NCI-H2029 treated with DMSO at 0.1 percent for 48 hours (cell line): ENCODE results near the gene MACROD2.
"Not testable (repeated sequence)": the region's sequence is repeated elsewhere in the genome, so short reads cannot be mapped to it uniquely, and the experiment has no call there.

ENCODE experiments used
- DNase-seq: peaks from one replicate; lab custom pipeline; 2025; lab: John Stamatoyannopoulos, UW

The MACROD2 gene

DNA sequence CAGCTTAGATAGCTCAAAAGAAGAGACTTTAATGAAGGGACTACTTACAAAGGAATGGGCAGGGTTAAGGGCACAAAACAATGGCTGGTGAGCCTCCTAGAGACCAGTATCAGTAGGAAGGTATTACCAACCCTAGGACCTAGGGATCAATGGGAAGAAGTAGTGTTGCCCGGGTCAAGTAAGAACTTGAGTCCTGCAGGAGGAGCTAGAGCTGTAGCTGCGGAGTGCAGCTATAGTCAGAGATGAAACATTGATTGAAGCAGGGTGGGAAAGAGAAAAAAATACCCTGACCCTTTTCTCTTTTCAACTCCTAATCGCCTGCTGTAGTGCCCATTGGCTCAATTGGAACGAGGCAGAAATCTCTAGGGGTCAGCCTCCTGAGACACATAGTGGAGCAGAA lies 198.1 kb downstream of the MACROD2 start:
- no peak for DNase-seq

DNA sequence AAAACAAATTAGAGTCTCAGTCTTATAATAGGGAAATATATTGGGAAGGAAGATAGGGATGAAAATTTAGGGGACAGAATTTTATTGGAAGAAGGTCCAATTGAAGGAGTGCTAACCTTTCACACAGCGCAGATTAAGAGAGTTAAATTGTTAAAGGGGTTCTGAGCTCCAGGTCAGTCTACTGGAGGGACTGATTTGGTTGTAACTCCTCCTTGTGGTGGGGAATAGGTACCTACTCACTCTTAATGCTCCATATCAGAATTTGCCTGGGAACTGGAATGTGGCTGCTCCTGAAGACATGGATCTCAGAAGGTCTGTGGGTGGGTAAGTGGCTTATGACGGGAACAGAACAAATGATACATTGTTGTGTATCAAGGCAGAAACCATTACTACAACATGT lies 198.6 kb downstream of the MACROD2 start:
- DNase-seq = no peak

DNA sequence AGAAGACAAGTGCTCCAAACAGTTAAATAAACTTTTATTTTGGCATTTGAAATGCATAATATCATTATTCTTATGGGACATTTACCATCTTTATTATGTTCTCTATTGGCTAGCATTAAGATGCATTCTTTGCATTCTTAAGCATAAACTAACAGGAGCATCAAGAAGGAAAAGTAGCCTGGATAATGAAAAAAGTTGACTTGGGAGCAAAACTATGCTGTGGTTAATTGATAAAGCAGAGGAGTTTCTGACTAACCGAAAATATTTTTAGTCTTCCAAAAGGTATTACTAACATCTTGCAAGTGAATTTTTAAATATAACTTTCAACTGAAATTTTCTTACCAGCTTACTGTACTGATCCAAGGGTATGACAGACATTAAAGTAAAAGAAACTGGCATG lies 201.8 kb downstream of the MACROD2 start:
- no peak for DNase-seq

DNA sequence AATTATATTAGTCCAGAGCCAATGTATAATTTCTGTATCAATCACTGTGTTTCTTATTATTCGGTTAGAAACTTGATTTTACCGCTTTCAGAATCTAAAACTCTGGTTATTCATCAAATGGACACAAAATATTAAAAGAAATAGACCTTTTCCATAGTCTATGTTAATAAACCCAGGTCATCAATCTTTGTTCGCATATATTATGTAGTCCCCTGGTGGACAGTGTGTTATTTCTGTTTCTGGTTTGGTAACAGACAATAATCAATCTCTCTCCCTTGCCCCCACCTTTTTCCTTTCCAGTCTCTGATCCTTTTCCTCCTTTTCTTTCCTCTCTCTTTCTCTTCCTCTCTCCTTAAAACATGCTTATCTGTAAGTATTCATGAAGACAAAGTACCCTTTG lies 203.1 kb downstream of the MACROD2 start:
- no peak for DNase-seq

DNA sequence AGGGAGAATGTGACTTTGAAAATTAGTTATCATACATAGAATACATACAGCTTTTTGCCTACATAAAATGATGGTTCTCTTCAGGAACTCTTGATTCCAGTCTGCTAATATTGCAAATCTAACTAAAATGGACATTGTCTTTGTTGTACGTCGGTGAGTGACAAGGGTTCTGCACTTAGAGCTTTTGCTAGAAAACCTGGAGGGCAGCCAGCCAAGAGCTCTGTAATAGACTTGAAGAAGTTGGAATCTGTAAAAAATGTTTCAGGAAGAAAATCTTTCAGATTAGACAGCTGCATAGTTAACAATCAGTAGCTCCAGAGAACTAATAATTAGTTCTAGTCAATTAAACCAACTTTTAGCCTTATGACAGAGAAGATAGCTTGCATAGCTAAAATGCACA lies 203.8 kb downstream of the MACROD2 start:
- DNase-seq = no peak

DNA sequence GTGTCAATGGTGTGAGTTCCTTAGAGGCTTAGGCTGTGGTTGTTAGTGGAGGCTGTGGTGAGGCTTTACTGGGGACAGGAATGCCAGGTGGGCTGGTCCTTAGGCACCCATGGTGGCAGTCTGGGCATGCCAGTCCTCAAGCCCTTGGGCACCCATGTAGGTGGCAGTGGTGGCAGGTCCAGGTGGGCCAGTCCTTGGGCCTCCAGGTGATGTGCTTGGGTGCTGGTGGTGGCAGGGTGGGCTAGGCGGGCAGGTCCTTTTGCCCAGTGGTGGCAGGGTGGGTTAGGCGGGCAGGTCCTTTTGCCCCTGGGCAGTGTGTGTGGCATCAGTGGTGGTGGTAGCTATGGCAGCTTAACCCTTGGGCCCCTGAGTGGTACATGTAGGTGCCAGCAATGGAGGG lies 208.3 kb downstream of the MACROD2 start:
- no peak for DNase-seq

DNA sequence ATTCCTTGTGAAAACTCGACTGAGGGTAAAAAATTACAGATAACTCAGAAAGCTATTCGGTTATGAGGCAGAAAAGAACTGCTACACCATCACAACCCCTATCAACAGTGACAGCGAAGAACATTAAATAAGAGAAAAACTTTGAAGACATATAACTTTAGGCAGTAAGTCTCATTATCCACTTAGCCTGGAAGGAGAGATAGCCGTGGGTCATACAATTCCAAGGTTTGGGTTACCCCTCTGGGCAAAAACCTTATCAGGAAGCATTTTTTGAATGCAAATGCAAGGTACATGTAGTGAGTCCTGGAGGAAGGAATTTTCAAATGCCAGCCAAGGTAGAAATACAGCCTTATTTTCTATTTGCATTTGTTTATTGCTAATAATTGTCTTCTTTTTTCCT lies 212.3 kb downstream of the MACROD2 start:
- DNase-seq = no peak

DNA sequence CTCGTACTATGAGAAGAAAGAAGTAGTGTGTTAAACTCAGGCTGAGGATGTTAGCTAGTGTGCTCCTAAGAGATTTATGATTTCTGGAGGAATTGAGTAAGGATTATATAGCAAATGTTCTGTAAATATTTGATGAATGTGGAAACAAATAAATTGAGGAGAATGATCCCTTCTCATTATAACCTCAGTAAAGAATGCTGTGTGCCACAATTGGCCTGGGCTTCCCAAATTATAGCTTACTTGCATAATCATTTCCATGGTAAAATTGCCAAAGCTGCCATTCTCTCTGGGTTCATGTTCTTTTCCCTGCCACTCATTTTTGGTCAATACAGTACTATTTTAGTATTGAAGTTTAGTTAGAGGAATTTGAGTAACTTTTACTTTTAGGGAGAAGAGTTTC lies 213.6 kb downstream of the MACROD2 start:
- DNase-seq = no peak

DNA sequence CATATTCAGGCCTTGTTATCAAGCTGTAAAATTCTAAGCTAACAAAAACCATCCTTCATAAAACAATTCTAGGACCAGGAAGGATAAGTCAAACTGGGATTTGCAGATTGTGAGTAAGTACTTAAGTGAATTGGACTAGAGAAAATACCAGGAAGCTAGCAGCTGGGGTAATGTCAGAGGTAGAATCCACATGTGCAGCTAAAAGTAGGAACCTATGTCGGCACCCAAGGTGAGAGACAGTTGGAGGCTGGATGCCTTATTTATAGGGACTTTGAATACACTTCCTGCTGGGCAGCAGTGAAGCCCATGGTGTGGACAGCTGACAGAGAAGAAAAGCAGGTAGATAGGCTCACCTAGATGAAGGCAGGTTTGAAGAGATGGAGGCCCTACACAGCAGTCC lies 214.8 kb downstream of the MACROD2 start:
- no peak for DNase-seq

DNA sequence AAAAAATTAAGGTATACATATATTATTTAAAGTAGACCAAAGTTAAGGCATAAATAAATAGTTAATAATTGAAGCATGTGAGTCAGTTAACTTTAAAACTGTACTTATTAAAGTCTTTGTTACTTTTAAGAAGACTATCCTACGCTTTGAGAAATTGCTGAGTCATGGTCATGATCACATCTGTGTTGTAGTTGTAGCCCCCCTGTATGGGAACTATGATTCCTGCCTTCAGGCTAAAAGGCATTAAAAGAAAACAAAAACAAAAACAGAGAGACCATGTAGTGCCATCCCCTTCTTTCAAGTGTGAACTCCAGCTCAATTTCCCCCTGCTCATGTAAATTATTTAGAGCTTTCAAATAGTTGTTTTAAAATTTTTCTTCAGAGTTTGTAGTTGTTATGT lies 218.7 kb downstream of the MACROD2 start:
- no peak for DNase-seq

DNA sequence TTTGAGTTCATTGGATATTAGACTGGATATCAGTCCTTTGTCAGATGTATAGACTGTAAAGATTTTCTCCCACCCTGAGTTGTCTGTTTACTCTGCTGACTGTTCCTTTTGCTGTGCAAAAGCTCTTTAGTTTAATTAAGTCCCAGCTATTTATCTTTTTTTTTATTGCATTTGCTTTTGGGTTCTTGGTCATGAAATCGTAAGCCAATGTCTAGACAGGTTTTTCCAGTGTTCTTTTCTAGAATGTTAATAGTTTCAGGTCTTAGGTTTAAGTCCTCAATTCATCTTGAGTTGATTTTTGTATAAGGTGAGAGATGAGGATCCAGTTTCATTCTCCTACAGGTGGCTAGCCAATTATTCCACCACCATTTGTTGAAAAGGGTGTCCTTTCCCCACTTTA lies 220.6 kb downstream of the MACROD2 start:
- not testable (repeated sequence) for DNase-seq

DNA sequence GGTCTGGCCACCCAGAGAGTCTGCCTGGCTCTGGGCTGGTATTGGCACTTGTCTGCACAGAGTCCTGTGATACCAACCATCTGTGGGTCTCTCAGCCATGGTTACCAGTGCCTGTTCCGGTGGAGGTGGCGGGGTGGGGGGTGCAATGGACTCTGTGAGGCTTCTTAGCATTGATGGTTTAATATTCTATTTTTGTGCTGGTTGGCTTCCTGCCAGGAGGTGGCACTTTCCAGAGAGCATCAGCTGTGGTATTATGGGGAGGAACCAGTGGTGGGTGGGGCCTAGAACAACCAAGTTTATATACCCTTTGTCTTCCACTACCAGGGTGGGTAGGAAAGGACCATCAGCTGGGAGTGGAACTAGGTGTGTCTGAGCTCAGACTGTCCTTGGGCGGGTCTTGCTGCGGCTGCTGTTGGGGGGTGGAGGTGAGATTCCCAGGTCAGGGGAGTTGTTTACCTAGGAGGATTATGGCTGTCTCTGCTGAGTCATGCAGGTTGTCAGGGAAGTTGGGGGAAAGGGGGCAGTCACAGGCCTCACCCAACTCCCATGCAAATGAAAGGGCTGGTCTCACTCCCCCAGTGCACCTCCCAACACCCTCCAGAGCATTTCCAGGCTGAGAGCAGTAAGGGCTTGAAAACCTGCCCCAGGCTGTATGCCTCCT lies 224.6 kb downstream of the MACROD2 start:
- DNase-seq = no peak

DNA sequence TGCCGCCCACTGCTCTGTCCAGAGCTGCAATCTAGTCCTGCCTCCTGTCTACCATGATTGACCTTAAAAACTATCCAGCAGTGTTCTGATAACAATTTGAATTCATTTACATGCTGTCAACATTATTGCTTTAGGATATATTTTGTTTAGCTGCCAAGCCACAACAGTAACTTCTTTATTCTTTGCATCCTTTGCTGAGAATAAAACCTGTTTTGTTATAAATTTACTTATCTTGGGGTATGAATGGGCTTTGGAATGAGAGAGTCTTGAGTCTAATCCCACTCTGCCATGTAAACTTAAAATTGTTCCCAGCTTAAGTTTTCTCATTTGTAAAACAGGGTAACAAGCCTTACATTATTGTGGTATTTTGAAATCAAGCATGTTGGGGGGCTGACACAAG lies 225.7 kb downstream of the MACROD2 start:
- no peak for DNase-seq

DNA sequence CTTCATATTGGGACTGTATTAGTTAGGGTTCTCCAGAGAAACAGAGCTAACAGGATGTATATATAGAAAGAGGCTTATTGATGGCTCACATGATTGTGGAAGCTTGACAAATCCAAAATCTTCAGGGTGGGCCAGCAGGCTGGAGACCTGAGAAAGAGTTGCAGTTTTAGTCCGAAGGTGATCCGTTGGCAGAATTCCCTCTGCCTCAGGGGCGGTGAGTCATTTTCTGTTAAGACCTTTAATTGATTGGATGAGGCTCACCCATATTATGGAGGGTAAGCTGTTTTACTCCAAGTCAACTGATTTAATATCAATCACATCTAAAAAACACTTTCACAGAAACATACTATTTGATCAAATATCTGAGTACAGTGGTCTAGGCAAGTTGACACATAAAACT lies 228.5 kb downstream of the MACROD2 start:
- DNase-seq = no peak

DNA sequence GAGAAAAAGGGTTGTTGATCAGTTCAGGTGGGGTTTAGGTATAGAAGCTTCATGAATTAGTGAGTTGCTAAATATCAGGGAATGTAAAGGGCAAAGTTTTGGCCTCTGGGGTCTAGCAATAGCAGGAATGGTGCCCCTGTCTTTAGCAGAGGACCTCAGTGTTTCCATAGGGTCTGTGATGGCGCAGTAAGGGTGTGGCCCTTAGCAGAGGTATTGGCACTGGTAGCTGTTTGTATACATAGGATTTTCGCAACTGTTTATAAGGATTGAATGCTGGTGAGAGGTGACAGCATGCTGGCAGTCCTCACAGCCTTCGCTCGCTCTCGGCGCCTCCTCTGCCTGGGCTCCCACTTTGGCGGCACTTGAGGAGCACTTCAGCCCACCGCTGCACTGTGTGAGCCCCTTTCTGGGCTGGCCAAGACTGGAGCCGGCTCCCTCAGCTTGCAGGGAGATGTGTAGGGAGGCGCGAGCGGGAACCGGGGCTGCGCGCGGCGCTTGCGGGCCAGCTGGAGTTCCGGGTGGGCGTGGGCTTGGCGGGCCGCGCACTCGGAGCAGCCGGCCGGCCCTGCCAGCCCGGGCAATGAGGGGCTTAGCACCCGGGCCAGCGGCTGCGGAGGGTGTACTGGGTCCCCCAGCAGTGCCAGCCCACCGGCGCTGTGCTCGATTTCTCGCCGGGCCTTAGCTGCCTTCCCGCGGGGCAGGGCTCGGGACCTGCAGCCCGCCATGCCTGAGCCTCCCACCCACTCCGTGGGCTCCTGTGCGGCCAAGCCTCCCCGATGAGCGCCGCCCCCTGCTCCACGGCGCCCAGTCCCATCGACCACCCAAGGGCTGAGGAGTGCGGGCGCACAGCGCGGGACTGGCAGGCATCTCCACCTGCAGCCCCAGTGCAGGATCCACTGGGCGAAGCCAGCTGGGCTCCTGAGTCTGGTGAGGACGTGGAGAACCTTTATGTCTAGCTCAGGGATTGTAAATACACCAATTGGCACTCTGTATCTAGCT lies 231.0 kb downstream of the MACROD2 start:
- DNase-seq = not testable (repeated sequence)

DNA sequence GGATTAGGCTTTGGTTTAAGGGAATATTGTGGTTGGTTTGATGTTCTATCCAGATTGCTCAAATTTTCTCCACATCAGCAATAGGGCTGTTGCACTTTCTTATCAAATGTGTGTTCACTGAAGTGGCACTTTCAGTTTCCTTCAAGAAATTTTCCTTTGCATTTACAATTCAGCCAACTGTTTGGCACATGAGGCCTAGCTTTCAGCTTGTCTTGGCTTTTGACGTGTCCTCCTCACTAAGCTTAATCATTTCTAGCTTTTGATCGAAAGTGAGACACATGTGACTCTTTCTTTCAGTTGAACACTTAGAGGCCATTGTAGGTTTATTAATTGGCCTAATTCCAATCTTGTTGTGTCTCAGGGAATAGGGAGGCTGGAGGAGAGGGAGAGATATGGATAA lies 237.3 kb downstream of the MACROD2 start:
- no peak for DNase-seq

DNA sequence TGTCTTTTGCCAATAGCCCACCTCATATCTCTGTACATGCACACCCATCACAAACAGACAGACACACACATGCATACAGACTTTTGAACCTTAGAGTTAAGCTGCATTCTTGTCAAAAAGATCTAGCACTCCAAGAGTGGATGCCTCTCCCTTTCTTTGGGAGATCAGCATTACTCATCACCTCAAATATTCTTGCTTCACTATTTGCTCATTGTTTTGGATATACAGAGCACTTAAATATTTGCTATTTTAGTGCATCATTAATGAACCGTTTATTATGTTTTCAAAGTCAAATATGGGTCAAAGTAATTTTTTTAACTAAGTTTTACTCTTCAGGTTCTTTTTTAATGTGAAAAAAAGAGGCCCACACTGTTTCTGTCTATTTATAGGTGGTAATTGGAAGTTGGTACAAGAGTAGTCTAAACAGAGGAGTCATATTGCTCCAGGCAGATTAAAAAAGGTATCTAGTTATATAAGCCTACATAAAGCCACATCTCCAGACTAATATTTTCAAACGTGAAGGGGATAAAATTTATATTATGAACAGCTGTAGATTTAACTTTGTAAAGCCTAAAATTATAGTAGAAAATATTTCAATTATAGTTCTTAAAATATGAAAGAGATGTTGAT lies 239.5 kb downstream of the MACROD2 start:
- DNase-seq = no peak

DNA sequence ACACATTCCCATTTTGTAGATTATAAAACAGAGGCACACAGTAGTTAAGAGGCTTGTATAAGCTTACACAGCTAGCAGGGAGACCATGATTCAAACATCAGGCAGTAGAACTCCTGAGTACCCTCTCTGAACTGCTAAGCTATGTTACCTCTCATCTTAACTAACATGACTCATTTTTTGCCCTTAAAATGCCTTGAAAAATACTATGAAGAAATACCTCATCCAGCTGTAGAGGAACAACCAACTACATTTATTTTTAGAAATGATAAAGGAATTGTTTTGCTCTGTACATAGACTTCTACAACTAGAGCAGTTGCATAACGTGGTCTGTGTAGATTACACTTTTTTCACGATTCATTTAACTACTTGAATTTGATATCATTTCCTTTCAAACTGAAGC lies 240.0 kb downstream of the MACROD2 start:
- no peak for DNase-seq

DNA sequence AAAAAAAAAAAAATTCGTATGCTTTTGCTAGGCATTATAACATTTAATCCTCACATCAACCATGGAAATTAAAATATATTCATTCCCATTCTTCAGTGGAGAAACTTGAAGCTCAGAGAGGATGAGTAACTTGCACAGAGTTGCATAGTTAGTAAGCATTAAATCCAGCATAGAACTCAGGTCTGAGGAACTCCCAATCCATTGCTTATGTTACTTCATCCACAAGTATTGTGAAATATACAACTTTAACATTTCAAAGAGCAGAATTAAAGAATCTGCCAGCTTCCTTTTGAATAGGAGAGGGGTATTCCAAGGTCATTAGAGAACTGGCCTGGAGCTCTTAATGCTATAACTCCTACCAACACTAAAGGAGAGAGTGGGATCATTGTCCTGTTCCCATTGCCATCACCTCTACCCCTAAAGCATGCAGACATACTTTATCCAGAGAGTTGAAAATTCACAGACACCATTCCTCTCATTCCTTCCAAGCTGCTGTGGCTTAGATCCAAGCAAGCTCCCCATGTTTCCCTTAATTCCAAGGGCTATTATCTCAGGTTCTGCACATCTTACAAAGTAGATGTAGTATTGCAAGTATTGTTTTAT lies 250.2 kb downstream of the MACROD2 start:
- no peak for DNase-seq

DNA sequence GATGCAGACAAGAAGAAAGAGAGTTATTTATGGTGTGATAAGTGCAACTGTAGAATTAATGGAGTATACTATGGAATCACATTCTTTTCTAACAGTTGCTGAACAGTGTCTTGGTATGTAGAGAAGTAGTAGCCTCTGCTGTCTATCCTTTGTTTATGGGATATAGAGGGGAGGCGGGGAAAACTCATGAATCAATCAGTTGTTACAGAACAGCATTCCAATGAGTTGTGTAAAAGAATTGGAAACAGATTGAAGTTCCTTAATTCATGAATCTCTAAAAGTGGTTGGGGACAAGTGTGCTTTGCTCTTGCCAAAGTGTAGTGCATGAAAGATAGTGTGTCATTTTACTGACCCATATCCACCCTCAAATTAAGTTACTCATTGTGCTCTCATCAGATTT lies 264.4 kb downstream of the MACROD2 start:
- no peak for DNase-seq

DNA sequence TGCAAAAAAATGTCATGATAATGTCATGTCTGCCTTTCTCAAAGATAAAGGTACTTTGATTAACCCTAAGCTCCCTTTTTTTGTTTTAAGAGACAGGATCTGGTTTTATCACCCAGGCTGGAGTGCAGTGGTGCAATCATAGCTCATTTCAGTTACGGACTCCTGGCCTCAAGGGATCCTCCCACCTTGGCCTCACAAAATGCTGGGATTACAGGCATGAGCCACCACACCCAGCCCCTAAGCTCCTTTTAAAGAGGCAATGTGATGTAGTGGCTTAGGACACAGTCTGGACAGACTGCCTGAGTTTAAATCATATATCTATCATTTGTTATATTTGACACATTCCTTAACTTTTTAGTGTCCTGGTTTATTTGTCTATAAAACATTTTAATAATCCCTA lies 265.1 kb downstream of the MACROD2 start:
- DNase-seq = no peak

DNA sequence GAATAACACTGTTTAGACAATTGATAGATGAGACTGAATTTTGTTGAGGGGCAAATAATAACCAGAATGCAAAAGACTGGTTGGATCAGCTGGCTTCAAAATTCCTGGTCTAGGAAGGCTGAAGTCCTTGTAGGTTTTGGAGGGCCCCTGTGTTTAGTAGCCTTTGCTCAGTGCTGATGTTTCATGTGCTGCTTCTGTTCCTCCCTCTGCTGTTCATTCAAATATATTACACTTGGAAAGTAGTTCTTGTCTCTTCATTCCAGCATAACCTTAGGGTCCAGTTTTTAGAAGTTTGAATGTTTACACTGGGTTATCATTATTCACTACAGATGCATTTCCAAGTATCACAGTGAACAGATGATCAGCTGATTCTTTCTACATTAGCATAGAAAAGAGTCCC lies 269.6 kb downstream of the MACROD2 start:
- no peak for DNase-seq

DNA sequence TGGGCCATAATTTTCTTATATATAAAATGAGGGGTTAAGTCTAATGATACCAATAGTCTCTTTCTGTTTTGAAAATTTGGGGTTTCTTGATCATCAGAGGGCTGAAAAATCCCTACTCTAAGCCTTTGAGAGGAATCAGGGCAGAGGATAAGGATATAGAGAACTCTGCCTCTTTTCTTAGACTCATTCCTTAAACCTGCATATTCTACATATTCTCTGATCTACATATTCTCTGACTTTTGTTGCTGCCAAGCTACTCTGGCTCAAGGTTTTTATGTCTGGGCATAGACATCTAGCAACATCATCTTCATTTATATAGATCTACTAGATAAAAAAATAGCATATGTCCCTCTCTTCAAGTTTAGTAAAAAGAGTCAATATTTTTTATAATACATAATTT lies 270.9 kb downstream of the MACROD2 start:
- no peak for DNase-seq
